Activated B cell treated with CpG ODN at 0.5 μM for 24 hours (primary cell): ENCODE results near the gene SF3A1. TPM values are rescaled to one million over a fixed set of nuclear protein-coding genes. Genes with fewer than 3 reads are reported as not detected.

Experiments
- ATAC-seq: fragments of 200-7000 bp; cut with Tn5 transposase; one replicate; pipeline ENCODE4 v1.10.0; 2021; ENCODE audit warnings: low read depth, mild to moderate bottlenecking, moderate library complexity
- CTCF ChIA-PET: fragments of 350-600 bp; sonication (Branson Sonifier 250); formaldehyde crosslinking; loops from one replicate; lab custom pipeline; 2021; ENCODE audit warnings: antibody characterized with exemption; lab: Charles Lee
- POLR2A ChIA-PET: fragments of 350-600 bp; sonication (Branson Sonifier 250); formaldehyde crosslinking; loops from one replicate; lab custom pipeline; 2021; ENCODE audit warnings: antibody characterized with exemption; lab: Charles Lee
- DNase-seq: peaks from one replicate; pipeline ENCODE4 v3.0.0; 2022
- H3K27ac Mint-ChIP-seq: one replicate; pipeline ENCODE4 v1.8.0; 2020; ENCODE audit warnings: mixed read lengths
- H3K27me3 Mint-ChIP-seq: one replicate; pipeline ENCODE4 v1.8.0; 2021; ENCODE audit warnings: mixed read lengths
- H3K36me3 Mint-ChIP-seq: one replicate; pipeline ENCODE4 v1.8.0; 2021; ENCODE audit warnings: low read depth, mixed read lengths
- H3K4me1 Mint-ChIP-seq: one replicate; pipeline ENCODE4 v1.8.0; 2021; ENCODE audit warnings: mixed read lengths
- H3K4me3 Mint-ChIP-seq: one replicate; pipeline ENCODE4 v1.8.0; 2020; ENCODE audit warnings: mild to moderate bottlenecking, mixed read lengths
- H3K9me3 Mint-ChIP-seq: one replicate; pipeline ENCODE4 v1.8.0; 2020; ENCODE audit warnings: mixed read lengths
- CTCF ChIP-seq: fragments of 200-600 bp; IDR thresholded peaks from one replicate; pipeline ENCODE4 v1.8.0; 2022; ENCODE audit warnings: antibody characterized with exemption, mild to moderate bottlenecking
- intact Hi-C: fragments of 100-400 bp; cut with micrococcal nuclease; formaldehyde crosslinking; loops from one replicate; pipeline ENCODE4 v1.15.1; 2024
- total RNA-seq: library from RNA; stranded (reverse); gene quantifications from 2 replicates; pipeline ENCODE4 v1.2.3, GENCODE V29; 2022

Gene SF3A1
- total RNA-seq, 1 donor from 2014 or later, result 263 TPM

GRCh38 chr22:30297276-30297990 is 59.3 kb downstream of the SF3A1 start:
- POLR2A ChIA-PET, result no interaction called here
- DNase-seq, result no peak
- H3K27ac Mint-ChIP-seq, result peak overlapping the region; percentile 12
- ATAC-seq, result no peak
- TF ChIP-seq CTCF, result no peak
- intact Hi-C loops, result no loop called here
- H3K27me3 Mint-ChIP-seq, result no peaks in the 10 kb centered on the region
- H3K36me3 Mint-ChIP-seq, result peaks cover 68% of the 10 kb centered on the region
- CTCF ChIA-PET, result interaction anchor here (0.8 kb wide), 1 partner anchor 10 kb away, joined by 3 read pairs; no protein-coding TSS in a partner anchor
- peaks cover 33% of the 10 kb centered on the region for H3K4me1 Mint-ChIP-seq
- H3K9me3 Mint-ChIP-seq, result no peaks in the 10 kb centered on the region
- no peak overlapping the region for H3K4me3 Mint-ChIP-seq

GRCh38 chr22:30296833-30297232 is 59.9 kb downstream of the SF3A1 start:
- H3K36me3 Mint-ChIP-seq, result peaks cover 71% of the 10 kb centered on the region
- DNase-seq (no peak), ATAC-seq (no peak)
- no peak overlapping the region for H3K27ac Mint-ChIP-seq
- ChIA-PET POLR2A (no interaction called here), CTCF (interaction anchor here (1.3 kb wide), 1 partner anchor 9 kb away, joined by 6 read pairs; no protein-coding TSS in a partner anchor)
- peaks cover 28% of the 10 kb centered on the region for H3K4me1 Mint-ChIP-seq
- H3K27me3 Mint-ChIP-seq, result no peaks in the 10 kb centered on the region
- TF ChIP-seq CTCF, result no peak
- H3K9me3 Mint-ChIP-seq, result no peaks in the 10 kb centered on the region
- no peak overlapping the region for H3K4me3 Mint-ChIP-seq
- intact Hi-C loops, result no loop called here

GRCh38 chr22:30296324-30296723 is 60.4 kb downstream of the SF3A1 start:
- Mint-ChIP-seq H3K4me1 (peaks cover 27% of the 10 kb centered on the region), H3K9me3 (no peaks in the 10 kb centered on the region), H3K36me3 (peaks cover 70% of the 10 kb centered on the region), H3K27ac (no peak overlapping the region), H3K27me3 (no peaks in the 10 kb centered on the region), H3K4me3 (no peak overlapping the region)
- TF ChIP-seq CTCF, result no peak
- ChIA-PET CTCF (interaction anchor here (1.3 to 1.4 kb wide), 2 partner anchors 8 to 92 kb away, joined by 4 to 6 read pairs; no protein-coding TSS in a partner anchor), POLR2A (interaction anchor here (1.2 kb wide), 1 partner anchor 14 kb away, joined by 3 read pairs; no protein-coding TSS in a partner anchor)
- ATAC-seq, result no peak
- DNase-seq, result no peak
- intact Hi-C loops, result no loop called here

- ChIA-PET CTCF (interaction anchor here (1.3 to 1.4 kb wide), 2 partner anchors 8 to 92 kb away, joined by 4 to 6 read pairs; no protein-coding TSS in a partner anchor), POLR2A (interaction anchor here (1.2 kb wide), 1 partner anchor 15 kb away, joined by 3 read pairs; no protein-coding TSS in a partner anchor)
- ATAC-seq (no peak), DNase-seq (no peak)
- Mint-ChIP-seq H3K9me3 (no peaks in the 10 kb centered on the region), H3K4me1 (peaks cover 24% of the 10 kb centered on the region), H3K36me3 (peaks cover 64% of the 10 kb centered on the region), H3K4me3 (no peak overlapping the region), H3K27me3 (no peaks in the 10 kb centered on the region), H3K27ac (no peak overlapping the region)
- intact Hi-C loops, result no loop called here
- no peak for TF ChIP-seq CTCF
These were observed 61.1 kb downstream of the SF3A1 start for GRCh38 chr22:30295576-30295975.

DNA sequence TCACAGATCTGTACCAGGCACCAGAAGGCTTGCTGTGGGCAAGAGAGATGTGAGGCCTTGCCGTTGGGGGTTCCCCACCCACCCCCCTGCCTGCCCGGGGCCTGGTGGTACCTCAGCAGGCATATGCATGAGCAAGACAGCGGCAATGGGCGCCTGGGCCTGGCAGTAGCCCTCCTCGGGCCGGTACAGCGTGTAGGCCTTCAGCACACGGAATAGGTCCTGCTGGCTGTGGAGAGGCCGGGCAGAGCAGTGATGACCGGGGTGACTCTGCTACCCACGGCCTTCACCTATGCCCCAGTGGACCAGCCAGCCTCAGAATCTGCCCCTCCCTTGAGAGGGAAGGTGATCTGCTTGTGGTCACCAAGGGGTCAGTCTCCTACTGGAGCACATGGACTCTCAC is 61.9 kb downstream of the SF3A1 start:
- H3K27me3 Mint-ChIP-seq, result no peaks in the 10 kb centered on the region
- H3K27ac Mint-ChIP-seq, result no peak overlapping the region
- H3K4me3 Mint-ChIP-seq, result no peak overlapping the region
- ATAC-seq, result no peak
- ChIA-PET POLR2A (interaction anchor here (7.6 kb wide), 1 partner anchor 11 kb away, joined by 131 read pairs; no protein-coding TSS in a partner anchor), CTCF (interaction anchor here (1.4 kb wide), 1 partner anchor 93 kb away, joined by 4 read pairs; no protein-coding TSS in a partner anchor)
- peaks cover 27% of the 10 kb centered on the region for H3K4me1 Mint-ChIP-seq
- peaks cover 64% of the 10 kb centered on the region for H3K36me3 Mint-ChIP-seq
- DNase-seq, result no peak
- intact Hi-C loops, result no loop called here
- no peaks in the 10 kb centered on the region for H3K9me3 Mint-ChIP-seq
- no peak for TF ChIP-seq CTCF
